SH-SY5Y (cell line): Measurements from ENCODE around the gene SLC12A4.

Experiments used
- GATA2 ChIP-seq: IDR thresholded peaks from 2 replicates; pipeline ENCODE4 v1.6.1; 2011; ENCODE audit warnings: mild to moderate bottlenecking, low read depth, low read length
- GATA3 ChIP-seq: IDR thresholded peaks from 2 replicates; pipeline ENCODE4 v1.6.1; 2011; ENCODE audit warnings: low read depth, mild to moderate bottlenecking, low read length, moderate library complexity

DNA sequence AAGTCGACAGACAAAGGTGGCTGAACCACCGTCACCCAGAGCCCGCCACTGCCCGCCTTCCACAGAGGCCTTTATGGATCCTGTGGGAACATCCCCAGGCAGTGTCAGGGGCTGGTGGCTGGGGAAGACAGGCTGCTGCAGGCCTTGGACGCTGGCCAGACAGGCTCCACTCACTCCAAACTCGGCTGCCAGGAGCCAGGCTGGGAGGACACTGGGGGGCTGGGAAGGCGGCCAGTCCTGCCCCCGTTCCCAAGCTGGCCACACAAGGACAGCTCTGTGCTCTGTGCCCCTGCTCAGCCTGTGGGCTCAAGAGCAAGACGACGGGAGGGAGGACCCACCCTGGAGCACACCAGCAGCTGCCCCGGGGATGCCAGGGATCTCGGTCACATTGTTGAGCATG lies 17.0 kb downstream of the SLC12A4 start:
- TF ChIP-seq GATA3: no peak
- TF ChIP-seq GATA2: no peak
